Loucy (cell line): ENCODE data around the gene ADAMTS5.

Experiments
- H2AFZ ChIP-seq: fragments of 200-600 bp; sonication (generic); 2 replicates; pipeline ENCODE4 v1.6.0; 2016; ENCODE audit warnings: antibody characterized with exemption, mild to moderate bottlenecking, low read length, moderate library complexity
- H3F3A ChIP-seq: fragments of 200-600 bp; 2 replicates; pipeline ENCODE4 v1.6.0; 2016; ENCODE audit warnings: antibody characterized with exemption, low read depth, mild to moderate bottlenecking
- H3K27me3 ChIP-seq: fragments of 200-600 bp; sonication (generic); 2 replicates; pipeline ENCODE4 v1.6.1; 2014; ENCODE audit warnings: low read length, mild to moderate bottlenecking; ENCODE audit not compliant: insufficient read depth, poor library complexity, severe bottlenecking
- H3K36me3 ChIP-seq: fragments of 200-600 bp; sonication (generic); 2 replicates; pipeline ENCODE4 v1.6.1; 2016; ENCODE audit warnings: low read length; ENCODE audit not compliant: insufficient read depth
- H3K4me1 ChIP-seq: fragments of 200-600 bp; sonication (generic); 2 replicates; pipeline ENCODE4 v1.5.1; 2014; ENCODE audit warnings: low read length, mild to moderate bottlenecking; ENCODE audit not compliant: insufficient read depth, poor library complexity, severe bottlenecking
- H3K4me2 ChIP-seq: fragments of 200-600 bp; sonication (generic); 2 replicates; pipeline ENCODE4 v1.6.0; 2014; ENCODE audit warnings: antibody characterized with exemption, low read length, low read depth, mild to moderate bottlenecking; ENCODE audit not compliant: poor library complexity, severe bottlenecking
- H3K4me3 ChIP-seq: fragments of 200-600 bp; sonication (generic); 2 replicates; pipeline ENCODE4 v1.5.1; 2014; ENCODE audit warnings: low read length, mild to moderate bottlenecking, mixed read lengths; ENCODE audit not compliant: poor library complexity, severe bottlenecking
- H3K79me2 ChIP-seq: fragments of 200-600 bp; sonication (generic); 2 replicates; pipeline ENCODE4 v1.6.1; 2014; ENCODE audit warnings: low read length; ENCODE audit not compliant: insufficient read depth
- H3K9ac ChIP-seq: fragments of 200-600 bp; sonication (generic); 2 replicates; pipeline ENCODE4 v1.6.0; 2014; ENCODE audit warnings: mild to moderate bottlenecking, low read depth, low read length, moderate library complexity; ENCODE audit not compliant: poor library complexity, severe bottlenecking
- H3K9me2 ChIP-seq: fragments of 200-600 bp; sonication (generic); replicated peaks from 2 replicates; pipeline ENCODE4 v1.6.1; 2016; ENCODE audit warnings: low read depth, low read length, mixed read lengths
- H3K9me3 ChIP-seq: fragments of 200-600 bp; sonication (generic); 2 replicates; pipeline ENCODE4 v1.6.1; 2014; ENCODE audit warnings: mild to moderate bottlenecking, antibody characterized with exemption, low read length, low read depth; ENCODE audit not compliant: insufficient read depth
- H4K20me1 ChIP-seq: fragments of 200-600 bp; sonication (generic); 2 replicates; pipeline ENCODE4 v1.6.0; 2014; ENCODE audit warnings: antibody characterized with exemption, low read length, mild to moderate bottlenecking; ENCODE audit not compliant: insufficient read depth, poor library complexity, severe bottlenecking
- CTCF ChIP-seq: fragments of 200-600 bp; sonication (generic); conservative IDR thresholded peaks from 2 replicates; pipeline ENCODE4 v1.5.1; 2014; ENCODE audit warnings: mild to moderate bottlenecking, antibody characterized with exemption, low read length
- EZH2phosphoT487 ChIP-seq: fragments of 200-600 bp; IDR thresholded peaks from 2 replicates; pipeline ENCODE4 v1.6.1; 2018; ENCODE audit warnings: antibody characterized with exemption, mild to moderate bottlenecking, moderate library complexity, borderline replicate concordance

Gene ADAMTS5

GRCh38 chr21:26946744-26947446, 20.0 kb downstream of the ADAMTS5 start:
- Histone ChIP-seq H3K27me3 (no peaks in the 10 kb centered on the region), H2AFZ (no peak overlapping the region), H3K36me3 (no peaks in the 10 kb centered on the region), H3K79me2 (no peaks in the 10 kb centered on the region), H3K4me2 (no peak overlapping the region), H3K4me1 (no peaks in the 10 kb centered on the region), H3K9ac (no peak overlapping the region), H3K4me3 (no peak overlapping the region), H3F3A (no peaks in the 10 kb centered on the region), H3K9me2 (no peaks in the 10 kb centered on the region), H3K9me3 (no peaks in the 10 kb centered on the region), H4K20me1 (no peaks in the 10 kb centered on the region)
- TF ChIP-seq CTCF (no peak), EZH2phosphoT487 (no peak)

- no peak overlapping the region for H3K4me3 ChIP-seq
- no peaks in the 10 kb centered on the region for H3K9me3 ChIP-seq
- no peak for TF ChIP-seq CTCF
- TF ChIP-seq EZH2phosphoT487, result no peak
- H3F3A ChIP-seq, result no peaks in the 10 kb centered on the region
- H3K27me3 ChIP-seq, result no peaks in the 10 kb centered on the region
- H4K20me1 ChIP-seq, result no peaks in the 10 kb centered on the region
- H3K4me1 ChIP-seq, result no peaks in the 10 kb centered on the region
- H3K79me2 ChIP-seq, result no peaks in the 10 kb centered on the region
- no peak overlapping the region for H2AFZ ChIP-seq
- H3K9me2 ChIP-seq, result no peaks in the 10 kb centered on the region
- no peak overlapping the region for H3K9ac ChIP-seq
- no peaks in the 10 kb centered on the region for H3K36me3 ChIP-seq
- no peak overlapping the region for H3K4me2 ChIP-seq
Measured at GRCh38 chr21:26945916-26946675, 20.8 kb downstream of the ADAMTS5 start.

- Histone ChIP-seq H3K4me3 (no peak overlapping the region), H3K4me2 (no peak overlapping the region), H3K9ac (no peak overlapping the region), H3K9me3 (no peaks in the 10 kb centered on the region), H3K27me3 (no peaks in the 10 kb centered on the region), H2AFZ (no peak overlapping the region), H3F3A (no peaks in the 10 kb centered on the region), H3K9me2 (no peaks in the 10 kb centered on the region), H3K79me2 (no peaks in the 10 kb centered on the region), H3K4me1 (no peaks in the 10 kb centered on the region), H3K36me3 (no peaks in the 10 kb centered on the region), H4K20me1 (no peaks in the 10 kb centered on the region)
- TF ChIP-seq CTCF (no peak), EZH2phosphoT487 (no peak)
Measured at GRCh38 chr21:26943921-26944320, 23.0 kb downstream of the ADAMTS5 start.
